HUES6 (cell line): ENCODE data around the gene PCDH1.
A peak's percentile ranks its signal among the peaks of the same experiment; 100 is the strongest.

Experiments
- H3K27ac ChIP-seq: 2 replicates; pipeline ENCODE4 v1.7.0; 2013; ENCODE audit warnings: low read depth, mild to moderate bottlenecking, low read length, inconsistent platforms
- H3K27me3 ChIP-seq: 2 replicates; pipeline ENCODE4 v1.6.1; 2013; ENCODE audit warnings: low read length; ENCODE audit not compliant: control insufficient read depth, insufficient read depth
- H3K36me3 ChIP-seq: 2 replicates; pipeline ENCODE4 v1.6.1; 2013; ENCODE audit warnings: low read length; ENCODE audit not compliant: control insufficient read depth, insufficient read depth
- H3K4me1 ChIP-seq: 2 replicates; pipeline ENCODE4 v1.6.1; 2013; ENCODE audit warnings: low read length; ENCODE audit not compliant: control insufficient read depth, insufficient read depth
- H3K4me3 ChIP-seq: 2 replicates; pipeline ENCODE4 v1.5.1; 2013; ENCODE audit warnings: low read depth, low read length
- H3K9ac ChIP-seq: one replicate; pipeline ENCODE4 v1.6.1; 2013; ENCODE audit warnings: mild to moderate bottlenecking, low read length
- H3K9me3 ChIP-seq: 2 replicates; pipeline ENCODE4 v1.6.1; 2013; ENCODE audit warnings: low read depth, low read length; ENCODE audit not compliant: control insufficient read depth, insufficient read depth

Gene PCDH1

GRCh38 chr5:141862936-141863543 lies 15.2 kb downstream of the PCDH1 start:
- Histone ChIP-seq H3K4me3 (no peak overlapping the region), H3K4me1 (peaks cover 10% of the 10 kb centered on the region), H3K9ac (no peak overlapping the region), H3K27me3 (no peaks in the 10 kb centered on the region), H3K9me3 (no peaks in the 10 kb centered on the region), H3K27ac (no peak overlapping the region), H3K36me3 (peaks cover 59% of the 10 kb centered on the region)

GRCh38 chr5:141861194-141861593 lies 17.0 kb downstream of the PCDH1 start:
- Histone ChIP-seq H3K27ac (no peak overlapping the region), H3K9me3 (no peaks in the 10 kb centered on the region), H3K4me1 (peaks cover 20% of the 10 kb centered on the region), H3K36me3 (peaks cover 50% of the 10 kb centered on the region), H3K27me3 (no peaks in the 10 kb centered on the region), H3K4me3 (no peak overlapping the region), H3K9ac (no peak overlapping the region)

- H3K27ac ChIP-seq = no peak overlapping the region
- no peaks in the 10 kb centered on the region for H3K9me3 ChIP-seq
- peak overlapping the region; percentile 44 for H3K9ac ChIP-seq
- no peak overlapping the region; the same call in 1 of the 2 replicates for H3K4me3 ChIP-seq
- H3K27me3 ChIP-seq = no peaks in the 10 kb centered on the region
- H3K4me1 ChIP-seq = peaks cover 40% of the 10 kb centered on the region
- peaks cover 24% of the 10 kb centered on the region for H3K36me3 ChIP-seq
Observed at GRCh38 chr5:141858079-141858765, 20.0 kb downstream of the PCDH1 start.

- peaks cover 15% of the 10 kb centered on the region for H3K36me3 ChIP-seq
- peaks cover 40% of the 10 kb centered on the region for H3K4me1 ChIP-seq
- no peak overlapping the region for H3K27ac ChIP-seq
- H3K9ac ChIP-seq = no peak overlapping the region
- no peak overlapping the region for H3K4me3 ChIP-seq
- H3K9me3 ChIP-seq = no peaks in the 10 kb centered on the region
- H3K27me3 ChIP-seq = no peaks in the 10 kb centered on the region
Observed at GRCh38 chr5:141857226-141857625, 21.0 kb downstream of the PCDH1 start.

DNA sequence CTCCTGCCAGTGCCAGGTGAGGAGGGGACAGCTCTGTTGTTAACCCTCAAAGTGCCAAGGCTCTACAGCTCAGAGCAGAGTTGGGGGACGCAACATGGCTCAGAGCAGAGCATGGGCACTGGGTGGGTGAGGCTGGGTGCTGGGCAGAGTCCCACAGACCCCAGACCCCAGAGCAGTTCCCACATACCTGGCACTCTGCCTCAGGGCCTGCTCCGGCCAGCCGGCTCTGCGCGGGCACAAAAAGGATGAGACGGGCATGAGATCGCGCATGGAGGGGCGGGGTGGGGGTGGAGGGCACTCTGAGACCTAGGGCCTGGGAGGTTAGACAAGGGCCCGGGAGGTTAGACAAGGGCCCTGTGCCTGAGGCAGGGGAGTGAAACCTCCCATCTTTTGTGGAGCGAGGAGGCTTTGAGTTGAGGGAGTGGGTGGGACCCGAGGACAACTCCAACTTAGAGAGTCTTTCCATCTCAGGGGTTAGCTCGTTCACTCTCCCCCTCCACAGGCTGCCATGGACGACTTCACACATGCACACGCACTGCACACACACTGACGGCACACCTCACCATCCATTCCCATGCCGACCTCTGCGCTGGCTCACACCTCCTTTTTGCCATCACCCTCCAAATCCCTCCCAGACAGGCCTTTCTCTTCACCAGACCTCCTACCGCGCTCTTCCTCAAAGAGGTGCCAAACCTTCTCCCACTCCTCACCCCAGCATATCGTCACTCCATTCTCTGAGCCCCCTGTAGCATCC lies 22.0 kb downstream of the PCDH1 start:
- peaks cover 47% of the 10 kb centered on the region for H3K4me1 ChIP-seq
- no peaks in the 10 kb centered on the region for H3K27me3 ChIP-seq
- H3K9me3 ChIP-seq = no peaks in the 10 kb centered on the region
- peaks cover 12% of the 10 kb centered on the region for H3K36me3 ChIP-seq
- no peak overlapping the region for H3K4me3 ChIP-seq
- H3K27ac ChIP-seq = no peak overlapping the region
- H3K9ac ChIP-seq = no peak overlapping the region

GRCh38 chr5:141855265-141856036 lies 22.8 kb downstream of the PCDH1 start:
- Histone ChIP-seq H3K4me1 (peaks cover 52% of the 10 kb centered on the region), H3K36me3 (peaks cover 12% of the 10 kb centered on the region), H3K27ac (no peak overlapping the region), H3K4me3 (no peak overlapping the region), H3K9ac (no peak overlapping the region), H3K27me3 (no peaks in the 10 kb centered on the region), H3K9me3 (no peaks in the 10 kb centered on the region)

DNA sequence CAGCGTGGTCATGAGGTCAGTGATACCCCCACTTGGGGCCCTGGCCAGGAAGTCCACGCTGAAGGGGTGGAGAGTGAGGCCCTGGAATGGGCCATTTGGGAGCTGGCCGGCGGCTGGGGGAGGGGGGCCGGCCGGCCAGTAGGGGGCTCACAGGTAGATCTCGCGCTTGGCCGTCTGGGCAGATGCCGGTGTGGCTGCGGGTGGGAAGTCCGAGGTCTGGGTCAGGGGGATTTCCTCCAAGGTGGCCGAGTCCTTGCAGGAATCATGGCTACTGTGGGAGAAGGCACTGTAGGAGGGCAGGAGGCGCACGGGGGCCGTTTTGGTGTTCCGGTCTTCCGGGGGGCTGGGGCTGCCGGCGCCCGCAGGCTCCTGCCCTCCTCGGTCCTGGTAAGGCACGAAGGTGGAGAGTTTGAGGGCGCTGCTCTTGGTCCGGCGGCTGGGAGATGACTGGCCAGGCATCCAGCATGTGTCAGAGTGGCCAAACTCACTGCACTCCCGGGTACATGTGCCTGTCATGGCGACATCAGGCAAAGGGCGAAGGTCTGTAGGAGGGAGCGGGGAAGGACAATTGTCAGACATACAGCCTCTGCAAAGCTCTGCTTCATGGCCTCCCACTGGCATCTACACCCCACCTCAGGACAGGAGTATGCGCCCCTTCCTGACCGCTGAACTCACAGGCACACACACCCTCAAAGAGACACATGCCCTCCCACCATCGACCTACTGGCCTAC lies 24.1 kb downstream of the PCDH1 start:
- no peaks in the 10 kb centered on the region for H3K9me3 ChIP-seq
- no peak overlapping the region for H3K9ac ChIP-seq
- H3K27me3 ChIP-seq = no peaks in the 10 kb centered on the region
- peaks cover 12% of the 10 kb centered on the region for H3K36me3 ChIP-seq
- H3K4me1 ChIP-seq = peaks cover 52% of the 10 kb centered on the region
- no peak overlapping the region for H3K27ac ChIP-seq
- no peak overlapping the region for H3K4me3 ChIP-seq

DNA sequence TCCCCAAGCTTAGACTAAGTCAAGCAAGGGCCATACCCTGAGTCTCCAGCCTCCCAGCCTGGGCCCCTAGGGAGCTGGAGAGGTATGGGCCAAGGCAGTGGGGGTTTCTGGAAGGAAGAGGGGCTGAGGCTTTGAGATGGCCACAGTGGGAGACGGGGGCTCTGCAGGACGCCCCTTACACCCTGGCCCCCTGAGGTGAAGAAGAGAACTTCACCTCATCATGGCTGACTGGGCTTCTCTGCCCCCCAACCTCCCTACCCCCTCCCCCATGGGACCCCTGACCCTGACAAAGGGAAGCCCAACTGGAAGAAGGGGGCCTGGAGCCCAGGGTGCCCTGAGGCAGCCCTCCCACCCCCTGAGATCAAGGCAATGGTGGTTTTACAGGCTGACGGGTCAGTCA lies 25.8 kb downstream of the PCDH1 start:
- Histone ChIP-seq H3K27ac (no peak overlapping the region), H3K4me1 (peaks cover 50% of the 10 kb centered on the region), H3K36me3 (peaks cover 12% of the 10 kb centered on the region), H3K9ac (no peak overlapping the region), H3K9me3 (no peaks in the 10 kb centered on the region), H3K27me3 (no peaks in the 10 kb centered on the region), H3K4me3 (no peak overlapping the region)

GRCh38 chr5:141851195-141851874 lies 26.9 kb downstream of the PCDH1 start:
- Histone ChIP-seq H3K9me3 (no peaks in the 10 kb centered on the region), H3K27ac (peak overlapping the region; percentile 16), H3K4me1 (peaks cover 52% of the 10 kb centered on the region), H3K9ac (peak overlapping the region; percentile 17), H3K4me3 (peak overlapping the region; percentile 30; the same call in 1 of the 2 replicates), H3K36me3 (peaks cover 3% of the 10 kb centered on the region), H3K27me3 (no peaks in the 10 kb centered on the region)

DNA sequence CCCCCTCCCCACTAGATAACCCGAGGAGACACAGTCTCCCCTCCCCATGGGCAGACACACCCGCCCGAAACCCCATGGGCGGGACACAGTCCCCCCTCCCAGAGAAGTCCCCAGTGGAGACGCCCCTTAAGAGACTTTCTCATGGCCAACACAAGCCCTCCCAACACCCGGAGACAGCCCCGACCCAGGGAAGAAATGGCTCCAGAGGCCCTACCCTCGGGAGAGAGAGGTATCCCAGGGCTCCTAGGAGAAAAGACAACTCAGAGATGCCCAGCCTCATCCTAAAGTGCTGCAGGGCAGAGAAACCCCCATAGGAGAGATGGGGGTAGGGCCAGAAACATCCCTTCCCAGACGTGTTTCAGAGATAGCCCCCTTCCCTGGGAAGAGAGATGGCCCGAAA lies 27.4 kb downstream of the PCDH1 start:
- peak overlapping the region; percentile 16 for H3K27ac ChIP-seq
- peak overlapping the region; percentile 30; the same call in 1 of the 2 replicates for H3K4me3 ChIP-seq
- H3K4me1 ChIP-seq = peaks cover 53% of the 10 kb centered on the region
- H3K9me3 ChIP-seq = no peaks in the 10 kb centered on the region
- H3K36me3 ChIP-seq = peaks cover 3% of the 10 kb centered on the region; the same call in 1 of the 2 replicates
- peak overlapping the region; percentile 17 for H3K9ac ChIP-seq
- H3K27me3 ChIP-seq = no peaks in the 10 kb centered on the region
